ENCODE results near the gene CRYBG3. TPM values are rescaled to one million over a fixed set of nuclear protein-coding genes. Genes with fewer than 3 reads are reported as not detected.

Gene CRYBG3
- total RNA-seq, 1 donor from 2014 or later: 22.6 TPM

DNA sequence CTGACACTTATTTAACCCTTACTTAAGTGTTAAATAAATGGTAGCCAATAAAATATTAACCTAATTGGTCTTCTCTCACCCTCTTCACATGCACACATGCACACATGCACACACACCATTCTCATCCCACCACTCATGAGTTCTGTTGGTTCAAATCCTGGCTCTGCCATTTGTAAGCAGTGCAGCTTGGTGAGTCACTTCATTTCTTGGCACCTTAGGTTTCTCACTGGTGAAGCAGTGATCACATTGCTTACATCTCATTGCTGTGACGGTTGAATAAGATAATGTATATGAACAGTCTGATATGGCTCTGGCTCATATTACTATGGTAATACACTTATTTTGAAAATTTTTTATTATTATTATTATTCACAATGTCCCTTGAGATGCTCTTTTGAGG is 116.6 kb downstream of the CRYBG3 start:
- H3K4me3 ChIP-seq: no peak overlapping the region
- DNase-seq (ENCODE audit: extremely low spot score in 2 of 2): no peak
- H3K27ac ChIP-seq: no peak overlapping the region
- intact Hi-C loops (cut with DNase I): no loop called here
- H3K27me3 ChIP-seq: no peaks in the 10 kb centered on the region
- H3K4me1 ChIP-seq: no peaks in the 10 kb centered on the region
- no peaks in the 10 kb centered on the region for H3K9me3 ChIP-seq
- peaks cover 0 to 51% of the 10 kb centered on the region in 2 donors for H3K36me3 ChIP-seq
- TF ChIP-seq, protein P1, sequence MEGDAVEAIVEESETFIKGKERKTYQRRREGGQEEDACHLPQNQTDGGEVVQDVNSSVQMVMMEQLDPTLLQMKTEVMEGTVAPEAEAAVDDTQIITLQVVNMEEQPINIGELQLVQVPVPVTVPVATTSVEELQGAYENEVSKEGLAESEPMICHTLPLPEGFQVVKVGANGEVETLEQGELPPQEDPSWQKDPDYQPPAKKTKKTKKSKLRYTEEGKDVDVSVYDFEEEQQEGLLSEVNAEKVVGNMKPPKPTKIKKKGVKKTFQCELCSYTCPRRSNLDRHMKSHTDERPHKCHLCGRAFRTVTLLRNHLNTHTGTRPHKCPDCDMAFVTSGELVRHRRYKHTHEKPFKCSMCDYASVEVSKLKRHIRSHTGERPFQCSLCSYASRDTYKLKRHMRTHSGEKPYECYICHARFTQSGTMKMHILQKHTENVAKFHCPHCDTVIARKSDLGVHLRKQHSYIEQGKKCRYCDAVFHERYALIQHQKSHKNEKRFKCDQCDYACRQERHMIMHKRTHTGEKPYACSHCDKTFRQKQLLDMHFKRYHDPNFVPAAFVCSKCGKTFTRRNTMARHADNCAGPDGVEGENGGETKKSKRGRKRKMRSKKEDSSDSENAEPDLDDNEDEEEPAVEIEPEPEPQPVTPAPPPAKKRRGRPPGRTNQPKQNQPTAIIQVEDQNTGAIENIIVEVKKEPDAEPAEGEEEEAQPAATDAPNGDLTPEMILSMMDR (IDR thresholded peaks at IDR 0.05): no peak
- TF ChIP-seq POLR2AphosphoS5 (IDR thresholded peaks at IDR 0.05; ENCODE audit: insufficient read depth in 1 of 2, low read depth in 1 of 2): no peak
- no peak for TF ChIP-seq POLR2A (IDR thresholded peaks at IDR 0.05)

DNA sequence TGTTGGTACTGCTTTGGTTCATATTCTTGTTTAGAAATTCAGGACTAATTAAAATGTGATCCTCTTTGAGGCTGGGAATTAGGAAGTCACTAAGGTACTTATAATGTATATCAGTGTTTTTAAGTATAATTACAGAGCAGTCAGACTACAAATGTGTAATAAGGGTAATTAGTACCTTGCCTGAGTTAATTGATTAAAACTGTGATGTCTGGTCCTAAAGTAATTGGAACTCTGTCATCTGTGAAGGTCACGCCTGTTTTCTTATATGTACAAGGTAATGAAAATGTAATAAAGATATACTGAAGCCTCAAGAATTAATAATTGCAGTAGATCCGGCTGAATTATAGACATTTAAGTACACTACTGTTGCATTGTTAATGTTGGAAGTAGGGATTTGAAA is 117.6 kb downstream of the CRYBG3 start:
- TF ChIP-seq POLR2A (IDR thresholded peaks at IDR 0.05) (no peak), POLR2AphosphoS5 (IDR thresholded peaks at IDR 0.05; ENCODE audit: insufficient read depth in 1 of 2, low read depth in 1 of 2) (no peak)
- TF ChIP-seq, protein P1 (IDR thresholded peaks at IDR 0.05): no peak
- intact Hi-C loops (cut with DNase I): no loop called here
- Histone ChIP-seq H3K36me3 (peaks cover 0 to 49% of the 10 kb centered on the region in 2 donors), H3K27me3 (no peaks in the 10 kb centered on the region), H3K4me3 (no peak overlapping the region), H3K9me3 (no peaks in the 10 kb centered on the region), H3K4me1 (no peaks in the 10 kb centered on the region), H3K27ac (no peak overlapping the region)
- DNase-seq (ENCODE audit: extremely low spot score in 2 of 2): no peak

DNA sequence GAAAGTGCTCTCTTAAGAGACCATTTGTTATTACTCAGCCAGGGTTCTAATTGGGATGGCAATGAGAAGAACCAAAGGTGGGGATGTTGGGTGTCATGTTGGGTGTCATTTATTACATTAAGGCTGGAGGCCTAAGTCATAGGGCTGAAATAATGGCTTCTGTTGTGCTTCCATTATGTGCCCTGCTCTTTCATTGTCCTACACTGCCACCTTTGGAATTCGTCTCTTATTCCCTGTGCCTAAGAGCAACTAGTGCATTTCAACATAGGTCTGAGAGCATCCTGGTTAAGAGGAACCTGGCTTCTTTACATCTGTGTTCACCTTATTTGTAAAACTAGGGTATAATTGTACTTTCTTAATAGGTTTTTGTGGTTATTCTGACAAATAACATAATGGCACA is 118.2 kb downstream of the CRYBG3 start:
- Histone ChIP-seq H3K9me3 (no peaks in the 10 kb centered on the region), H3K4me1 (no peaks in the 10 kb centered on the region), H3K4me3 (no peak overlapping the region), H3K27ac (no peak overlapping the region), H3K27me3 (no peaks in the 10 kb centered on the region), H3K36me3 (peaks cover 0 to 52% of the 10 kb centered on the region in 2 donors)
- TF ChIP-seq POLR2A (IDR thresholded peaks at IDR 0.05) (no peak), POLR2AphosphoS5 (IDR thresholded peaks at IDR 0.05; ENCODE audit: insufficient read depth in 1 of 2, low read depth in 1 of 2) (no peak)
- TF ChIP-seq, protein P1 (IDR thresholded peaks at IDR 0.05): no peak
- intact Hi-C loops (cut with DNase I): no loop called here
- no peak for DNase-seq (ENCODE audit: extremely low spot score in 2 of 2)

DNA sequence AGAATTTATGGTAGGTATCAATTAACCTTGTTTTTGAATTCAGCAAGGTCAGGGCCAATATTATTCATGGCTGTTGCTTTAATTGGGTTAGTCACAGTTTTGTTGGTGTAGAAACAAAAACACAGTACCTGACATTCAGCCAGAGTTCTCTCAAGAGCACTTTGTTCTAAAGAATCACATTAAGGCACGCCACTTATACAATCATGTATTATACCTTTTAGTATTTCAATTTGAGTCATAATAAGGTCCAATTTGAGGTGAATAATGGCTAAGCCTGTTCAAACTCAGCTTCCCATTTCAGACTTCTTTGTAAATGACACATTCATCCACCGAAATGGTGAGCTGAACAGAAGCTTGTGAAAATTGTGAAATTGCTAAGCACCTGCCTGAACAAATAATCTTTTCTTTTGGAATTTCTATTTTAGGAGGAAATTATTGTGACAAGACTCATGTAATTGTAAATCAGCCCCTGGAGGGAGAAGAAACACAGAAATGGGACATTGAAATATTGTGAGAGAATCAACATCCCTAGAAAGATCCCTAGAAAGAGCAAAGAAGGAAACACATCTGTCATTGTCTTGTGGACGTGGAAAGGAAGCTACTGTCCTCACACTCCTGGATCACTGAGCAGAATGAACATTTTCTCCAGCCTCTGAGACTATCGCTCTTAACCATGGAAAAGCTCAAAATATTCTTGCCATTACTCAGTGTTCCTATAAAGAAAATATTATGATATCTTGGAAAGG is 121.2 kb downstream of the CRYBG3 start:
- peaks cover 0 to 44% of the 10 kb centered on the region in 2 donors for H3K36me3 ChIP-seq
- no peak overlapping the region for H3K27ac ChIP-seq
- H3K4me3 ChIP-seq: no peak overlapping the region
- H3K27me3 ChIP-seq: no peaks in the 10 kb centered on the region
- no peaks in the 10 kb centered on the region for H3K4me1 ChIP-seq
- no peak for DNase-seq (ENCODE audit: extremely low spot score in 2 of 2)
- intact Hi-C loops (cut with DNase I): no loop called here
- no peaks in the 10 kb centered on the region for H3K9me3 ChIP-seq
- TF ChIP-seq POLR2A (IDR thresholded peaks at IDR 0.05) (no peak), POLR2AphosphoS5 (IDR thresholded peaks at IDR 0.05; ENCODE audit: insufficient read depth in 1 of 2, low read depth in 1 of 2) (no peak)
- TF ChIP-seq, protein P1 (IDR thresholded peaks at IDR 0.05): no peak

DNA sequence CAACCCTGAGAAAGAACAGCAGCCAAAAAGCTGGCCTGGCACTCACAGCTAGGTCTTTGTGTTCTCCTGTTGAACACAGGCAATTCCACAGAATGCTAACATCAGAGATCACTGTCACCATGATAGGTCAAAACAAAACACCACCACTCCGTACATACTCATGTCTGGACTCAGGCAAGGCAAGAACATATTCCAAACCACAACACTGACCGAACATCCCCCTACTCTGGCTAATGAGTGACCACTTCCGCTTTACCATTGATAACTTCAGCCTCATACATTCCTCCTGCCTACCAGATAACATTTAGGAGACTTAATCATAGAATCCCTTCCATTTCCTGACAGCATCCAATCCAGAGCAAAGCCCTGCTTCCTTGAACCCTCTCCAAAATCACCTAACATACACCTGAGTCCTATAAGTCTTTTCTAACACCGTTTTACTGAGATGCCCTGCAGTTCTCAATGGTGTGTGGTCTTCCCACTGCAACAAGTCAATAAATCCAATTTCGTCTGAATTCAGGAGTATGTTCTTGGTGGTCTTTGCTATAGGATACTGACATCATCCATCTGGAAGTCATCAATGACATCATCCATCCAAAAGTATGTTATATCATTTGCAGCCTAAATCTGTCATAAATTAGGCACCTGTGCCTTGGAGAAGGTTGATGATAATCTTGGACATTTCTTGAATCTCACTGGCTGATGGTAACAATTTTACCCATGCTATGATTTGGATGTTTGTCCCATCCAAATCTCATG is 126.7 kb downstream of the CRYBG3 start:
- Histone ChIP-seq H3K4me1 (no peaks in the 10 kb centered on the region), H3K9me3 (no peaks in the 10 kb centered on the region), H3K4me3 (no peak overlapping the region), H3K36me3 (peaks cover 0 to 50% of the 10 kb centered on the region in 2 donors), H3K27me3 (no peaks in the 10 kb centered on the region), H3K27ac (no peak overlapping the region)
- intact Hi-C loops (cut with DNase I): no loop called here
- TF ChIP-seq POLR2AphosphoS5 (IDR thresholded peaks at IDR 0.05; ENCODE audit: insufficient read depth in 1 of 2, low read depth in 1 of 2): no peak
- TF ChIP-seq POLR2A (IDR thresholded peaks at IDR 0.05): no peak
- TF ChIP-seq, protein P1 (IDR thresholded peaks at IDR 0.05): no peak
- DNase-seq (ENCODE audit: extremely low spot score in 2 of 2): no peak

Data from vagina (tissue), 2 donors.